Activated T-cell treated with anti-CD3 and anti-CD28 coated beads for 24 hours (primary cell): ENCODE measurements around the gene PBXIP1.

Experiments used
- DNase-seq: peaks from one replicate; pipeline ENCODE4 v3.0.0-alpha.2; 2020; ENCODE audit warnings: low read depth

Gene PBXIP1

DNA sequence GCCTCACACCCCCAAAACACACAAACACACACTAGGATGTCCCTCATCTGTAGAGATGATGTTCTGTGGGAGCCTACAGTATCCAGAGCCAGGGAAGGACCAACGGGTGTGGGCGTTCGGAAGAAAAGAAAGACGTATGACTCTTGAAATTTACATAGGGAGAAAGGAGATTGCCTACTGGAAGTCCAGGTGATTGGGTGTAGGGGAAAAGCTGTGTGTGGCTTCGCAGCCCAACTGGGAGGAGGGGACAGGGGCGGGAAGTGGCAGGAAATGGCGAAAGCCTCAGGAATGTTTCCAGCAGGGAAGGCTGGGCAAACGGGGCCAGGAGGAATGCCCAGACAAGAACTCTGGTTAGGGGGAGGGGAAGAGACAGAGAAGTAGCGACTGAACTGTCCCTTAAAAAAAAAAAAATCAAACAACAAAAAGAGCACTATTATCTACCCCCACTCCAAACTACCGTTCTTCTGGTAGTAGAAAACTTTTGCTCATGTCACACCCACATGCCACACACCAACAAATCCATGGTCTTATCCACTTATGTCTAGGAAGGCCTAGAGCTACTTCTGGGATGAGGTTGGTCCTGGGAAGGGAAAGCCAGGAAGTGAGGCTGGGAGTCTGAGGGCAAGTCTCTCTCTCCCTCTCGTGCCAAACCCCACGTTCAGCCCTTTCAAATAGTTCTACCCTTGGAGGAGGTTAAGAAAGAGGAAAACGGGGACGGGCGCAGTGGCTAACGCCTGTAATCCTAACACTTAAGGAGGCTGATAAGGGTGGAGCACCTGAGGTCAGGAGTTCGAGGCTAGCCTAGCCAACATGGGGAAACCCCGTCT, 16.8 kb upstream of the PBXIP1 start:
- no peak for DNase-seq

DNA sequence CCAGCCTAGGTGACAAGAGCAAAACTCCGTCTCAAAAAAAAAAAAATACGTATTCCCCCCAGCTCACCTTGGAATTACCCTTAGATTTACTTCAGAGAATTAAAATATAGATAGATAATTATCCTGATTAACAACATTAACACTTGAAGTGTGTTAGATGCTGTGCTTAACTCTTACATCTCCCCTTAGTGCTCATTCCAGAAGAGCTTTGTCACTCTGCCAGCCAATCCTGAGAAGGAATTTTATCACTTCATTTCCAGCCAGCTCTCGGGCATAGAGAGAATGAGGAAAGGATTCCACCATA, 16.3 kb upstream of the PBXIP1 start:
- no peak for DNase-seq

- no peak for DNase-seq
Observed at GRCh38 chr1:154971341-154971998, 15.6 kb upstream of the PBXIP1 start.

GRCh38 chr1:154970631-154971340, 14.9 kb upstream of the PBXIP1 start, which contains the start of gene SHC1:
TSS of gene SHC1 (minus strand) at chr1:154970747. CDS start at chr1:154970526, 221 bp downstream.
- DNase-seq, result no peak

- no peak for DNase-seq
Observed at GRCh38 chr1:154969860-154970452, 14.1 kb upstream of the PBXIP1 start.

DNA sequence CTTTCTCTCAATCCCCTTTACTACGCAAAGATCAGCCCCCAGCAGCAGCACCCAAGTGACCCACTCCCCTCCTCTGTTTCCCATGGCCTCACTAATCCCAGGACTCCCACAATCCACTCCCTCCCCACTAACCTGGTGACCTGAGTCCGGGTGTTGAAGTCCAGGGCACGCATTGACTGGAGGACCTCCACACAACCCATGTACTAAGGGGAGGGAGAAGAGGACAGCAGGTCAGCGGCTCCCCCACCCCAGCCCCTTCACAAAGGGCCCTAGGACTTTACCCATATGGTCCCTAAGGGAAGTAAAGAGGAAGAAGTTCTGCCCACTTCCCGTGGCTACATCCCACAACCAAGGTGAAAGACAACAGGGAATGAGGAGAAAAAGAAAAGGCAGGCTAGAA, 13.3 kb upstream of the PBXIP1 start:
- DNase-seq, result no peak

DNA sequence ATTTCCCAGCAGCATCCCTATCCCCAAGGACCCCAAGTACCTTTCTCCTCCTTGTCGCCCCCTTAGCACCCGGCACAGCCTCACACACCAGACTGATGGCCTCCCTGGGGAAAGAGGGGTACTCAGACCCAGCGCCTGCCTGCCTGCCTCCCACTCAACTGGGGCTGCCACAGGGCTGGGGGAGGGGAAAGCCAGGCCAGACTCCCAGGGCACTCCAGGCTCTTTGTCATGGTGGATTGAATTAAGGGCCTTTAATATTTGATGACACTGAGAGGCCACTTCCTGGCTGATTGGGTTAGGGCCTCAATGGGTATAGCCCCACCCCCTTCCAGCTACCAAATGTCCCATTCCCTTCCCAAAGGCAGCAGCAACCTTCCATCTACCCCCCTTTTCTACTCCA, 12.8 kb upstream of the PBXIP1 start:
- no peak for DNase-seq

DNA sequence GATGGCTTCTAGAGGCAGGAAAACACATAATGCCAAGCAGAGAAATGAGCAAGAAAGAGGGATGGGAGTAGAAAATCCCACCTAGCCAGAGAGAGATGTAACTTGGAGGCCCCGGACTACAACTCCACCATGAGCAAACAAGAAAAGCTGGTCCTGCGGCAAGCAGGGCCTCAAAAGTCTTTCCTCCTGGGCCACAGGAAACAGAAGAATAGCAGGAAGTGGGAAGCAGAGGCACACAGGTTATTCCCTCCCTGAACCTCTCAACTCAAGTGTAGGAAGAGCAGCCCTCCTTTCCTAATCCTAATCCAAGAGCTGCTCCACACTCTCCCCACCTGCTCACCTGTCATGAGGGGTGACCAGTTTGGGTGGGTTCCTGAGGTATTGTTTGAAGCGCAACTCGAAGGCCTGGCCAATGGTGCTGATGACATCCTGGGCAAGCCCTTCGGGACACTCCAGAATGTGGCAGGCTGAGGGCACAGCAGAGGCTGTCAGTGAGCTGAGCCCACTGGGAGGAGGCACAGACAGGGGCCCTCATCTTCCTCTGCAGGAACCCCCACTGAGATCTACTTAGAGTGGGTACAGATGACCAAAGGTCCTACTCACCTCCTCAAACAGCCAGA, 11.5 kb upstream of the PBXIP1 start:
- DNase-seq, result no peak

DNA sequence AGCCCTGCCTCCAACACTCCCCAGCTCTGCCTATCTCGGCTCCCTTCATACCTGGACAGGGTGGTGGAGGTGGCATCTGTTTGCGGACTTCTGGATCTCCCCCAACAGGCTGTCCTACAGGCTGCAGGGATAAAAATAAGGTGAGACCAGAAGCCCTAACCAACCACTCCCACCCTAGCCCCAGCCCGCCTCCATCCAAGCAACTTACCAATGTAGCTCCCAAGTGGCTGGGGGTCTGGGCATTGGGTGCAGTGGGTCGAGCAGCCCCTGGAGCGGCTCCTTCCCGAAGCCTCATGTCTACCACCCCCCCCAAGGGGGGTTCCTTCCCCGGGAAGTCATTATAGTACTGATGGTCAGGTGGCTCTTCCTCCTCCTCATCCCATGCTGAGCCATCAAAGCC, 10.2 kb upstream of the PBXIP1 start:
- DNase-seq, result no peak

DNA sequence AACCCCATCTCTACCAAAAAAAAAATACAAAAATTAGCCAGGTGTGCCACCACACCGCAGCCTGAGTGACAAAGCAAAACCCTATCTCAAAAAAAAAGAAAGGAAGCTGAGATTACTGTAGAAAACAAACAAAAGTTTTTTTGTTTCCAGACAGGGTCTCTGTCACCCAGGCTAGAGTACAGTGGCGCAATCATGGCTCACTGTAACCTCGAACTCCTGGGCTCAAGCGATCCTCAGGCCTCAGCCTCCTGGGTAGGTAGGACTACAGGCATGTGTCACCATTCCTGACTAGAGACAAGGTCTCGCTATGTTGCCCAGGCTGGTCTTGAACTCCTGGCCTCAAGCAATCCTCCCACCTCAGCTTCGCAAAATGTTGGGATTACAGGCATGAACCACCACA, 8.5 kb upstream of the PBXIP1 start:
- DNase-seq, result no peak

DNA sequence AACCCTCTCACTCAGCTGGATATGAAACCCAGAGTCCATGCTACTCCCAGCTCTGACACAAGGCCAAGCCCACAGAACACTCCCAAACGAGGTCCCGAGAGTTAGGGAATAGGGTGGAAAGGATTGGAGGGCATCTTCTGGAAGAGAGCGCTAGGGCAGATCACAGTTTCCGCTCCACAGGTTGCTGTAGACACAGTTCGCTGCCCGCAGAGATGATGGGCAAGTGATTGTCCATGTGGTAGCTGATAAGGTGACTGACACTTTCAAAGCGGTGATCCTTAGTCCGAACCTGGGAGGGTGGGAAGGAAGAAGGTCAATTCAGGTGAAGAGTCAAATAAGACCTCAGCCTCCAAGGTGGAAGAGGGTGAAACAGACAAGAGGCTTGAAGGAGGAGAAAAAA, 7.7 kb upstream of the PBXIP1 start:
- DNase-seq, result no peak

- DNase-seq, result no peak
Observed at GRCh38 chr1:154962795-154963330, 7.0 kb upstream of the PBXIP1 start.

DNA sequence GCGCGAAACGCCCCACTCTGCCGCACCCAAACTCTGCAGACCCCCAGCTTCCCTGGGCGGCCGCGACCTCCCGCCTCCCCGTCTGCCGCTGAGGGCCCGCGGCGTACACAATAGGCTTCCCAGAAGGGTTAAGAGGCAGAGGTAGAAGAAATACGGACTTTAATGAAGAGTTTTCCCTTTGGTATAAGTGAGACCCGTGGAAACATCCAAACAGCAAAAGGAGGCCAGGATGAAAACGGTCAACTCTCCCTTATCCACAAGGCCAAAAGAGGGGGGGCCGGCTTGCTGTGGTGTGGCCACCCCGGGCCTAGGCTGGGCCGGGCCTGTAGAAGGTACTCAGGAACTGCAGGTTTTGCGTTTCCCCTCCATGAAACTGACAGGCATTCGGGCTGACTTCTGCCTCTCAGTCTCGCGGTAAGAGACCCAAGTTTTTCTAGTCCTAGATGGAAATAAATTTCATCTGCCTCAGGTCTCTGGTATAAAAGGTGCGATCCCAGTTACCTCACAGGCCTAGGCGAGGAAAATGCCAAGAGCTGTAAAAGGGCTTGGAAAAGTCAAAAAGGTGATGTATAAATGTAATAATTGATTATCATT, 6.4 kb upstream of the PBXIP1 start:
- DNase-seq, result no peak

DNA sequence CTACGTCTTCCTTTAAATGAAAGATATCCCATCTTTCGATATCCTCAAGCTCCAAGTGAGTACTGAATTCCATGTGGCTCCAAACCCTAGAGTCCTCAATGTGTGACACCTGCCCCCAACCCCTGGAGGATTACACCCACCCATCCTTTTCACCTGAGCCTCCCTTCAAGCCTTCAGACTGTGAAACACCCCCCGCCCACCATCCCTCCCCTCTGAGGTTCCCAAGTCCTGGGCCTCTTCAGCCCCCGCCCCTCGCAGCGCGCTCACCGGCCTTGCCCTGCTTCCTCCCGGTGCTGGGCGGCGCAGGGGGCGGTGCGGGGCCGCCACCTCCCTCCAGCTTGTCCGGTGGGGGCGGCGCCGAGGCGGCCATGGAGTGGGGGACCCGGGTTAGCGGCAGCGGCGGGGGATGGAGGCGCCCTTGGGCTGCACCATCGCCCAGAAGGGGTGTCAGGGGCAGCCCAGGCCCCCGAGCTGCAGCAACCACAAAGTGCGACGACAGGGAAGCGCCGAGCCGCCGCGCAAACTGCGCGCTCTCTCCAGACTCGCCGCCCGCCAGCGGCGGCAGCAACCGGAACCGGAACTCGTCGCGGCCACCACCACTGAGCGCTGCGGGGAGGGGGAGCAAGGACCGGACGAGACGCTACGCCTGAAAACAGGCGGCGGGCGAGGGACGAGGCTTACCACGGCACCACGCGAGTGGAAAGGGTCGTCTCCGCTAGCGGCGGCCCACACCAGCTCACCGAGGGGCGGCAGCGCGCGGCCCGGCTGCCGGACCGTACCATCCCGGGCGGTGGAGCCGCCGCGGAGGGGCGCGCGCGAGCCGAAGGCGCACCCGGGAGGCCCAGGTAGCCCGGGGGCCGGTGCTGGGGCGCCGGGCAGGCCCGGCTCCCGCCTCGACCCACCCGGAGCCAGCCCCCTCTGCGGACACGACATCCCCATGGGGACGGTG, 5.6 kb upstream of the PBXIP1 start, which contains the start of gene PYGO2:
TSS of gene PYGO2 (minus strand) at position 576 of the 949 bp plus-strand sequence. CDS start at position 370, 206 bp downstream.
- peak; percentile 73 for DNase-seq

- no peak for DNase-seq
Observed at GRCh38 chr1:154960446-154961136, 4.7 kb upstream of the PBXIP1 start.

- no peak for DNase-seq
Observed at GRCh38 chr1:154959426-154959780, 3.5 kb upstream of the PBXIP1 start.

GRCh38 chr1:154958681-154959425, 3.0 kb upstream of the PBXIP1 start:
- no peak for DNase-seq

DNA sequence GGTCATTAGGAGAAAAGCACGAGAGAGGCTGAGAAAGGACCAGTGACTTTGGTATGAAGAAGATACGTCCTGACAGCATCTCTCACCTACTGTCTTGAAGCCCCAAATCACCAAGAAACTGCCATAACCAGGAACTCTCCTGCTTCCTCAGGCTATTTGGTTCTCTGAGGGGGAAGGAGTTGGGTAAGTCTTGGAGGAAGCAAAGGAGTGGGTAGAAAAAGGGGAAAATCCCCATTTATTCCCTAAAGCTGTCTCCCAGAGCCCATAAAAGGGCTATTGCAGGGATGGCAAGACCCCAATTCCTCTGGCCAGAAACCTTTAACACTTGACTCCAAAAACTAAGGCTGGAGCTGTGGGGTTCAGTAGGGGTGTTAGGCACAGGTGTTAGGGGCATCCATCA, 2.1 kb upstream of the PBXIP1 start:
- no peak for DNase-seq

DNA sequence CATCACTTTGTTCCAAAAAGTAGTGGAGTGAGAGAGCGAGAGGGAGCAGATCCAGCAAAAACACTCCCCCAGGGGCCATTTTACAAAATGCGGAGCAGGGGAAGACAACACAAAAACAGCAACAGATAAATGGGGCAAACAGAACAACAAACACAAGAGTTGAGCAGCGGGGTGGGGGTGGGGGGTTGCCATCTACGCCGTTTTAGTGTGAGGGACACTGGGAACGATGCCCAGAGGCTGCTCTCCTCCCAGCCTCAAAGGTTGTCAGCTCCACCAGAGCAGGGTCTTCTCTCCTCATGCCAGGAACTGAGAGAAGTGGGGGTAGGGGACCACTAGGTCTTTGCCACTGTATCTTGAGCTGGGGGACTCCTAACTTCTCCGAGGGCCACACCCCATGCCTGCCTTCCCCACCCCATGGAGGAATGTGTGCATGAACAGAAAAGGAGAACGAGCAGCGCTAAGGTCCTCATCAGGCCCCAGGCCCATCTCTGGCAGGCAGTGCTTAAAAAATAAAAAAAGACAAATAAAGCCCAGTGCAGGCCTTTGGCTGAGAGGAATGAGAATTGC, 1.3 kb upstream of the PBXIP1 start:
- no peak for DNase-seq
